T47D (cell line): Measurements from ENCODE around the gene CDK17.
"Not testable (repeated sequence)": the region's sequence is repeated elsewhere in the genome, so short reads cannot be mapped to it uniquely, and the experiment has no call there.

Experiments
- DNase-seq, 2 experiments: peaks; one replicate each; pipeline versions ENCODE4 v3.0.0 to v3.0.0-alpha.2; 2011 to 2012; ENCODE audit warnings: low read depth in 1 of 2, low spot score in 1 of 2
- JUND ChIP-seq: IDR thresholded peaks from 2 replicates; pipeline ENCODE4 v1.6.1; 2012; ENCODE audit warnings: low read depth
- in situ Hi-C: cut with HindIII; loops from 2 replicates; pipeline ENCODE4 v1.10.0; 2016; ENCODE audit warnings: low sequenced_read_pairs, low pct_unique_long_range_greater_than_20kb

The CDK17 gene

DNA sequence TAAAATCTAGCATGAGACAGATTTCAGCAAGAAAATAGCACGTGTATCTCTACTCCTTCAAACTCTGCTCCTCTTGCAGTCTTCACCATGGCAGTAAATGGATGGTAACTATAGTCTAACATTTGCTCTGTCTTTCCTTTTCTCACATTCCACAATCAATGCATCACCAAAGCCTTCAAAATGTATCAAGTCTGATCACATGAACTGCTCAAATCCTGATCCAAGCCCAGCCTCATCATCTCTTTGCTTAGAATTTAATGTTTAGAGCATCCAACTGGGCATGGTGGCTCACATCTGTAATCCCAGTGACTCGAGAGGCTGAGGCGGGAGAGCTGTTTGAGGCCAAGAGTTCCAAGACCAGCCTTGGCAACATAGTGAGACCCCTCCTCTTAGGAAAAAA is 45.9 kb downstream of the CDK17 start:
- no peak for DNase-seq
- no peak for TF ChIP-seq JUND
- in situ Hi-C loops = no loop called here

DNA sequence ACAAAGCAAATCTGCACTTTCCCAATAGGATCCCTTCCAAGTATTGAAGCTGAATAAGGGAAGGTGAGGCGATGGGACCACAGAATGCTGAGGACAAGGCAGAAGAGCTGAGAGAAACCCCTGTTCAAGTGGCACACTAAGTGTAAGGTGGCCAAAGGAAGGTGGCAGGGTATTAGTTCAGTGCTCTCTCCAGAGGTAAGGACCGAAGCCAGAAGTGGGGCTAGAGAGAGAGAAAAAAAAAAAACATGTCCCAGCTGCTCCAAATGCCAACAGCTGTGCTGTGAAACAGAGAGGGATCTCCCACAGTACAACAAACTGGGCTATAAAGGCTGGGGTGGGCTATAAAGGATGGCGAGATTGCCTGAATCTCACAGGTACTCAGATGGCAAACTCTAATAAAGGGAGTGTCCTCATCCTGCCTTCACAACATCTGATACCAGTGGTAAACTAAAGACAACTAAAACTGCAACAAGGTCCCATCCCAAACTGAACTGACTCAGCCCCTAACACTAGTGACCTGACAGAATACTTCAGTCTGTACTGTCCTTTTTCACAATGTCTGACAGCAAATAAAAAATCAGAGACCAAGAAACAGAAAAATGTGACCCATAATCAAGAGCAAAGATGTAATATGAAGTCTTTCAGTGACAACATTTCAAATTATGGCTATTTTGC is 47.9 kb downstream of the CDK17 start:
- TF ChIP-seq JUND = no peak
- in situ Hi-C loops = no loop called here
- no peak for DNase-seq

DNA sequence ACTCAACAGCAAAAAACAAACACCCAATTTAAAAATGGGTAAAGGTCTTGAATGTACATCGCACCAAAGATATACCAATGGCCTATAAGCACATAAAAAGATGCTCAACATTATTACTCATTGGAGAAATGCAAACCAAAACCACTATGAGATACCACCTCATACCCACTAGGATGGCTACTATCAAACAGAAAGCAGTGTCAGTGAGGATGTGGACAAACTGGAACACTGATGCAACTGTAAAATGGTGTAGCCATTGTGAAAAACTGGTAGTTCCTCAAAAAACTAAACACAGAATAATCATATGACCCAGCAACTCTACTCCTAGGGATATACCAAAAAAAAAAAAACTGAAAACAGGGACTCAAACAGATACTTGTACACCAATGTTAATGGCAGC is 49.3 kb downstream of the CDK17 start:
- TF ChIP-seq JUND = no peak

DNA sequence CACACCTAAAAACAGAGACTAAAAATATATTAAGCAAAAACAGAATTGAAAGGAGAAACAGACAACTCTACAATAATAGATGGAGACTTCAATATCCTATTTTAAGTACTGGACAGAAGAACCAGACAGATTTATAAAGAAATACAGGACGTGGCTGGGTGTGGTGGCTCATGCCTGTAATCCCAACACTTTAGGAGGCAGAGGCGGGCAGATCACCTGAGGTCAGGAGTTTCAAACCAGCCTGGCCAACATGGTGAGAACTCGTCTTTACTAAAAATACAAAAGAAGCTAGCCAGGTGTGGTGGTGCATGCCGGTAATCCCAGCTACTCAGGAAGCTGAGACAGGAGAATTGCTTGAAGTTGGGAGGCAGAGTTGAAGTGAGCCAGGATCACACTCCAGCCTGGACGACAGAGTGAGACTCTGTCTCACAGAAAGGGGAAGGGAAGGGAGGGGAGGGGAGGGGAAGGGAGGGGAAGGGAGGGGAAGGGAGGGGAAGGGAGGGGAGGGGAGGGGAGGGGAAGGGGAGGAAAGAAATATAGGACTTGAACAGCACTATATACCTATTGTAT is 53.0 kb downstream of the CDK17 start:
- no peak for TF ChIP-seq JUND
- peak in 1 of 2 experiments; percentile 31 for DNase-seq
- in situ Hi-C loops = no loop called here

More for the DNA sequence above, 49.3 kb downstream of the CDK17 start:
- in situ Hi-C loops = no loop called here
- DNase-seq = no peak

DNA sequence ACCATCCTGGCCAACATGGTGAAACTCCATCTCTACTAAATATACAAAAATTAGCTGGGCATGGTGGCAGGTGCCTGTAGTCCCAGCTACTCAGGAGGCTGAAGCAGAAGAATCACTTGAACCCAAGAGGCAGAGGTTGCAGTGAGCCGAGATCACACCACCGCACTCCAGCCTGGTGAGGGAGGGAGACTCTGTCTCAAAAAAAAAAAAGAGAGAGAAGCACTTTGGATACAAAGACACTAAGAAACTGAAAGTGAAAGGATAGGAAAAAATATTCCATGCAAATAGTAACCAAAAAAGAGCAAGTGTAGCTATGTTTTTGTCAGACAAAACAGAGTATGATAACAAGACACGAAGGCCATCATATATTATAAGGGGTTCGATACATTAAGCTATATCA is 53.5 kb downstream of the CDK17 start:
- DNase-seq, in situ Hi-C loops: not testable (repeated sequence)

DNA sequence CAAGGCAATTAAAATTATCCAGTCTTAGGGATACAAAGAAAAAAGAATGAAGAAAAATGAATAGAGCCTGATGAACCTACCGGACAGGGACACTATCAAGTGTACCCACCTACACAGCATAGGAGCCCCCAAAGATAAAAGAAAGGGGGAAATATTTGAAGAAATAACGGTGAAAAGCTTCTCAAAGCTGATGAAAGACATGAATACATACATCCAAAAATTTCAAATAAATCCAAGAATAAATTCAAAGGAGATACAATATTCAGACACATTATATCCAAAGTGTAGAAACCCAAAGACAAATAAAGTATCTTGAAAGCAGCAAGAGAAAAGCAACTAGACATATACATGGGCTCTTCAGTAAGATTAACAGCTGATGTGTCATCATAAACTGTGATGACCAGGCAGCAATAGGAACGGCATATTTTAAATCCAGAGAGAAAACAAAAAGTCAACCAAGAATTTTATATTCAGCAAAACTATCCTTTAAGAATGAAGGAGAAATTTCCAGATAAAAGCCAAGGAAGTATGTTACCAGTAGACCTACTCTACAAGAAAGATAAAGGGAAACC is 56.0 kb downstream of the CDK17 start:
- in situ Hi-C loops = no loop called here
- no peak for DNase-seq
- TF ChIP-seq JUND = no peak

DNA sequence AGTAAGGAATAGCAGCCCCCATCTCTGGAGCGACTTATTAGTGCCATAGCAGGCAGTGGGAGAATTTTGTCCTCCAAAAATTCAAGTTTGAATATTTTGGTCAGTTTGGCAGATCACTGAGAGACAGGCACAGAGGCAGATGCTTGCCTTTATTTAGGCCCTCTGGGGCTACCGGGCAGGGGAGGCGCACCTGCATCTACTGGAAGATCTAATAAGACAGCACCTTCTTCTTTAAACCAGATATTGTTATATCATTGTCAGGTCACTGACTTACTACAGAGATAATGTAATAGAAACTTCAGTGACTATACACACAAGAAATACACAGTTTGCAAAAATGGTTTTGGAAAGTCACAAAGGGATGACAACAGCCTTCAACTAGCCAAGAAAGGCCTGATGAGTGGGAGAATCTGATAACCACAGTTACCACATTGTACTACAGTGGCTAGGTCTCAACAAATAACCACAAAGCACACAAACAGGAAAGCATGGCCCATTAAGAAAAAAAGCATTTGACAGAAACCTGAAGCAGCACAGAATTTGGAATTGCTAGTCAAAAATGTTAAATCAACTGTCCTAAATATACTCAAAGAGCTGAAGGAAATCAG is 56.8 kb downstream of the CDK17 start:
- in situ Hi-C loops = no loop called here
- no peak for TF ChIP-seq JUND
- DNase-seq = no peak

DNA sequence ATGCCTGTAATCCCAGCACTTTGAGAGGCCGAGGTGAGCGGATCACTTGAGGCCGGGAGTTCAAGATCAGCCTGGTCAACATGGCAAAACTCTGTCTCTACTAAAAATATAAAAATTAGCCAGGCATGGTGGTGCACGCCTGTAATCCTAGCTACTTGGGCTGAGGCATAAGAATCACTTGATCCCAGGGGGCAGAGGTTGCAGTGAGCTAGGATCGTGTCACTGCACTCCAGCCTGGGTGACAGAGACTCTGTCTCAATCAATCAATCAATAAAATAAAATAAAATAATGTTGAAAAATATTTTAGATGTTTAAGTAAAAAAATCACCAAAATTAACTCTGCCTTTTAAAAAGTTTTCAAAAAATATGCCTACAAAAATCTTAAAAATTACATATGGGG is 60.6 kb downstream of the CDK17 start:
- in situ Hi-C loops, DNase-seq: not testable (repeated sequence)

DNA sequence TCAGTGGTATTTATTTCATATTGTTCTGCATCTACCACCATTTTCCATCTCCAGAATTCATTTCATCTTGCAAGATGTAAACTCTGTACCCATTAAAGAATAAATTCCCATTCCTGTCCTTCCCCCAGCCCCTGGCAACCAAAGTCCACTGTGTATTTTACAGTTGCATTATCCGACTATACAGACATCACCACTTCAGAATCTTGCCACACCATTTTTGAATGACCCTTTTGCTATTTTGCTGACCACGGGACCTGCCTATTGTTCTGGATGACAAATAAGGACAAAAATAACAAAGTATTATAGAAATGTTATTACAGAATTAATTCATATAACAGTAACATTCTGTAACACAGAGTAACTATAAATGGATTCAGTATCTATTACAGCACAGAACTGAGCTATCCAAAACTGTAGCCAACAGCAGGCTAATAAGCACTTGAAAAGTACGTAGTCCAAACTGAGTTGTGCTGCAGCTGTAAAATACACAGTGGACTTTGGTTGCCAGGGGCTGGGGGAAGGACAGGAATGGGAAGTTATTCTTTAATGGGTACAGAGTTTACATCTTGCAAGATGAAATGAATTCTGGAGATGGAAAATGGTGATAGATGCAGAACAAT is 61.3 kb downstream of the CDK17 start:
- no peak for TF ChIP-seq JUND
- in situ Hi-C loops = no loop called here
- no peak for DNase-seq

DNA sequence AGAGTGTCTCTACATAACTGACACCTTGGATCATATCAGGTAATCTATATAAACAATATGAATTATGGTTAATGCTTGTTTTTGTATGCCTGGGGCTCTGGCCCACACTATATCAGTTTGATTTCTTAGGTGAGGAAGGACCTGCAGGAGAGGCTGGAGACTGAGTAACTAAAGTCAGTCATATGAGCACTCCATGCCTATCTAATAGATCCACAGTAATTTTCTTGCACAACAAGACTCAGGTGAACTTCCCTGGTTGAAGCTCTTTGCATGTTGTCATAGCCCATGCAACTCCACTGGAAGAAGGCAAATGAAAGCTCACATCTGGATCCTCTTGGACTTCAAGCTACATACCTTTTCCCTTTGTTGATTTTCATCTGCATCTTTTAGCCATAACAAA is 62.3 kb downstream of the CDK17 start:
- no peak for TF ChIP-seq JUND
- in situ Hi-C loops = no loop called here
- DNase-seq = no peak

DNA sequence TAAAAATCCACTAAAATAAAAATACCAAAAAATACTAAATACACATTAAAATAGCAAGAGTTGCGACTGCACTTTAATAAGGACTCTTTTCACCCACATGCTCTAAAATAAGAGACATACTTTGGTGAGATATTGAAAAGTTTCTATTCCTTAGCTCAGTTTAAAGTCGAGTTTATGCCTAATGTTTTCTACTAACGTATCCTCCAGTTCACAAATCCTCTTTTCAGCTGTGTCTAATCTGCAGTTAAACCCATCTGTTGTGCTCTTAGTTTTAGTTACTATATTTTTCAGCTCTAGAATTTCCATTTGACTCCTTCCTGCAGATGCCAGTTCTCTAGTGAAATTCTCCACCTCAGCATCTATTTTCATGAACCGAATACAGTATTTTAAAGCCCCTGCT is 63.8 kb downstream of the CDK17 start:
- DNase-seq = no peak
- in situ Hi-C loops = no loop called here
- TF ChIP-seq JUND = no peak

DNA sequence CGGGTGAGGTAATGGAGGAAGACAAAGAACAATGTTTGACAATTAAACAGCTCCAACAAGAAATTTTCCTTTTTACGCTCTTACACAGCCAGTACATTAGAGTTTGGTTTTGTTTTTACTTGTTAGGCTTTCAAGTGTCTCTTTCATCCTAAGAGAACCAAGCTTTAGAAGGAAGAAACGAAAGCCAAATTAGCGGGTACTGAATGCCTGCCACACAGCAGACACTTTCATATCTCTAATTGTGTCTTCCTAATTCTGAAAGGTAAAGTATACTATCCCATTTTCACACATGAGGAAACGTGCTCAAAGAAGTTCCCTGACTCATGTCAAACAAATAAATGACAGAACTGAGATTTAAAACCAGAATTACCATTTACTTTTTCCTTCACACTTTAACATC is 65.0 kb downstream of the CDK17 start:
- TF ChIP-seq JUND = no peak
- in situ Hi-C loops = no loop called here
- DNase-seq = no peak

DNA sequence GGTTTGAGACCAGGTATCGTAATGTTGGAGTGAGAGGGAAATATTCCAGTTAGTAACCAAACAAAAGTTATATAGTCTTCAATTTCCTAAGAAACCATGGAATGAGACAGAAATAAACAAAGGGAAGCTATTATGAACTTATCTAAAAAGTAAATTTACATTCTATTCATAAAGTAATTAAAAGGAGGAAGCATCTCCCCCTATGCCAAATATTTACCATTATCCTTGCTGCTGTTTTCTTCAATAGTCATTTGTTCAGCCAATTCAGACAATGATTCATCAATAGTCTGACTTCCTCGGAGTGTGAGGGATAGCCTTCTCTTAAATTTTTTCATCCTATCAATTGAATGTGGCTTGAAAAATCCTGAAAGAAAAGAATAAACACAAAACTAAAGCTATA is 65.7 kb downstream of the CDK17 start:
- in situ Hi-C loops = no loop called here
- no peak for DNase-seq
- TF ChIP-seq JUND = no peak

DNA sequence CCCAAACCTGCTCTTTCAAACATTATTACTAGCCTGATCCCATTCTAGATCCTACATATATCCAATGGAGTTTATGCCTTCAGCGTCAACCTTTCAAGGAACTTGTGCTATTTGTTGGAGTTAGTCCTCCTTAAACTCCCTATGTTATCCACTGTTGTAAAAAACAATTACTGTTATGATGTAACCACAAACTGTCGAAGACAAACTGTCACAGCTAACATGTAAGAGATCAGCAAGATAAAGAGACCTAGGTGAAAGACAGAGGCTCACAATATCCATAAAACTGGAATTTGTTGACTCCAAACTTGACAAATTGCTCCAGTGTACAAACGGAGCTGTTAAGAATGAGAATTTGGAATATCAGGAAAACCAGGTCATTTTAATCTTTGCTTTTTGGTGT is 70.7 kb downstream of the CDK17 start:
- in situ Hi-C loops = no loop called here
- no peak for DNase-seq
- TF ChIP-seq JUND = 0 out of 2 replicates have a peak, but pooled peaks have one; percentile 9
